OCI-LY7 (cell line): Measurements from ENCODE around the gene NCAPH2.

Experiments used
- EZH2phosphoT487 ChIP-seq: fragments of 200-600 bp; sonication (generic); IDR thresholded peaks from 2 replicates; pipeline ENCODE4 v1.6.1; 2018; ENCODE audit warnings: low read depth, borderline replicate concordance, mild to moderate bottlenecking, mixed run types, antibody characterized with exemption, low read length, moderate library complexity, mixed read lengths
- TF ChIP-seq, protein P1 (sequence below): fragments of 200-600 bp; sonication (generic); conservative IDR thresholded peaks from 2 replicates; pipeline ENCODE4 v1.5.1; 2014; ENCODE audit warnings: mild to moderate bottlenecking, antibody characterized with exemption, low read length, moderate library complexity, mixed read lengths

DNA sequence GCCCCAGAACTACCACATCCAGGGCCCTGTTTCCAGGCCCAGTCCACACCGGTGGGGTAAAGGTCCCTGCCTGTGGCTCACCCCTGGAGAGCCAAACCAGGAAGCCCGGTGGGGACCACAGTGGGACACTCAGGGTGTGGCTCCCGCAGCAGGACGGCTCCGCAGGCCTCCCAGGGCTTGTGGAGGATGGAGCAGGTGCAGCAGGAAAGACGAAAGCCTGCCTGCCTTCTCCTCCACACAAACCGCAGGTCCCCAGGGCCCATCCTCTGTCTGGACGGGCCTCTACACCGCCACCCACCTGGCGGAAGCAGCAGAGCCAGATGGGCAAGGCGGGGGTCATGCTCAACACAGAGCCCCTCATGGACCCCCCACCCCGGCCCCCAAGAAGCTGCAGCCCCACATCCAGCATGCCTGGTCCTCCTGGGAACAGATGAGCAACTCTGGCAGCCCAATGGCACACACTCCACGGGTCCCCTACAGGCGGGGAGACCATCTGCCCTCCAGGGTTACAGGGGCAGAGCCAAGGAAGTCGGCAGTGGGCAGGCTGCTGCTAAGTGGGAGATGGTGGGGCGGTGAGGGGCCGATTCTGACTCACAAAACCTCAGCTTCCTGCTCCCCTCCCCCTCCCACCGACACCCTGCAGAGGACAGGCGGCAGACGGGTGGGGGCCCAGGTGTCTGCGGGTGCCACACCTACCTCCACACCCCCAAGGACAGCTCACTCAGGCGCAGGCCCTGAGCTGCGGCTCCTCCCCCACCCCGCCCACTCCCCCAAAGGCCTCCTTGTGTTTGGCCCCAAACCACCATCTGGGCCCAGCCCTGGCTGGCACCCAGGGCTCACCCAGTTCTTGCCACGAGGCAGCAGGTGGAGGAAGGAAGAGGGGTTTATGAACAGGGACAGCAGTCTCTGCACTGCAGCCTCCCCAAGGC, 38.4 kb upstream of the NCAPH2 start:
- TF ChIP-seq, protein P1, sequence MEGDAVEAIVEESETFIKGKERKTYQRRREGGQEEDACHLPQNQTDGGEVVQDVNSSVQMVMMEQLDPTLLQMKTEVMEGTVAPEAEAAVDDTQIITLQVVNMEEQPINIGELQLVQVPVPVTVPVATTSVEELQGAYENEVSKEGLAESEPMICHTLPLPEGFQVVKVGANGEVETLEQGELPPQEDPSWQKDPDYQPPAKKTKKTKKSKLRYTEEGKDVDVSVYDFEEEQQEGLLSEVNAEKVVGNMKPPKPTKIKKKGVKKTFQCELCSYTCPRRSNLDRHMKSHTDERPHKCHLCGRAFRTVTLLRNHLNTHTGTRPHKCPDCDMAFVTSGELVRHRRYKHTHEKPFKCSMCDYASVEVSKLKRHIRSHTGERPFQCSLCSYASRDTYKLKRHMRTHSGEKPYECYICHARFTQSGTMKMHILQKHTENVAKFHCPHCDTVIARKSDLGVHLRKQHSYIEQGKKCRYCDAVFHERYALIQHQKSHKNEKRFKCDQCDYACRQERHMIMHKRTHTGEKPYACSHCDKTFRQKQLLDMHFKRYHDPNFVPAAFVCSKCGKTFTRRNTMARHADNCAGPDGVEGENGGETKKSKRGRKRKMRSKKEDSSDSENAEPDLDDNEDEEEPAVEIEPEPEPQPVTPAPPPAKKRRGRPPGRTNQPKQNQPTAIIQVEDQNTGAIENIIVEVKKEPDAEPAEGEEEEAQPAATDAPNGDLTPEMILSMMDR: 0 out of 2 replicates have a peak, but pooled peaks have one; percentile 21
- no peak for TF ChIP-seq EZH2phosphoT487
